Hematopoietic multipotent progenitor cell treated with erythropoietin and hydrocortisone succinate and interleukin-3 and kit ligand, for 17 days (in vitro differentiated cells): Measurements from ENCODE around the gene MEP1A.
"Not testable (repeated sequence)": the region's sequence is repeated elsewhere in the genome, so short reads cannot be mapped to it uniquely, and the experiment has no call there.

Source experiments
- DNase-seq: peaks from one replicate; pipeline ENCODE4 v3.0.0-alpha.2; 2015; ENCODE audit warnings: low spot score

Gene MEP1A, protein sequence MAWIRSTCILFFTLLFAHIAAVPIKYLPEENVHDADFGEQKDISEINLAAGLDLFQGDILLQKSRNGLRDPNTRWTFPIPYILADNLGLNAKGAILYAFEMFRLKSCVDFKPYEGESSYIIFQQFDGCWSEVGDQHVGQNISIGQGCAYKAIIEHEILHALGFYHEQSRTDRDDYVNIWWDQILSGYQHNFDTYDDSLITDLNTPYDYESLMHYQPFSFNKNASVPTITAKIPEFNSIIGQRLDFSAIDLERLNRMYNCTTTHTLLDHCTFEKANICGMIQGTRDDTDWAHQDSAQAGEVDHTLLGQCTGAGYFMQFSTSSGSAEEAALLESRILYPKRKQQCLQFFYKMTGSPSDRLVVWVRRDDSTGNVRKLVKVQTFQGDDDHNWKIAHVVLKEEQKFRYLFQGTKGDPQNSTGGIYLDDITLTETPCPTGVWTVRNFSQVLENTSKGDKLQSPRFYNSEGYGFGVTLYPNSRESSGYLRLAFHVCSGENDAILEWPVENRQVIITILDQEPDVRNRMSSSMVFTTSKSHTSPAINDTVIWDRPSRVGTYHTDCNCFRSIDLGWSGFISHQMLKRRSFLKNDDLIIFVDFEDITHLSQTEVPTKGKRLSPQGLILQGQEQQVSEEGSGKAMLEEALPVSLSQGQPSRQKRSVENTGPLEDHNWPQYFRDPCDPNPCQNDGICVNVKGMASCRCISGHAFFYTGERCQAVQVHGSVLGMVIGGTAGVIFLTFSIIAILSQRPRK

DNA sequence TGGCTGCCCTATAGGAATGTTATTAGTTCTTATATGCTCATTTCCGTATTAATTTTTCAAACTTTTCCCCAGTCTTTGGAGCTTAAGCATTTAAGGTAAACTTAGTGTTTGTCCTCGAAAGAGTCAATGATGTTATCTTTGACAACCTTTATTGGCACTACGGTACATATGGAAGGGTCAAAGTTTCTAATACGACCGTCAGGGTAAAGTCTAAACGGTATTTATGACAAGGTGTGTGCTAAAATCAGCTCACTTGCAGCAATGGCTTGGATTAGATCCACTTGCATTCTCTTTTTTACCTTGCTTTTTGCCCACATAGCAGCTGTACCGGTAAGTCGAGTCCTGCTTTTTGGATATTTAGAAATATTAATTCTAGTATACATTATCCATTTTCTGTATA is at the start of gene MEP1A:
Gene MEP1A (plus strand): TSS at position 252 of the 400 bp plus-strand sequence. CDS start 10 bp downstream, at position 262.
- no peak for DNase-seq

DNA sequence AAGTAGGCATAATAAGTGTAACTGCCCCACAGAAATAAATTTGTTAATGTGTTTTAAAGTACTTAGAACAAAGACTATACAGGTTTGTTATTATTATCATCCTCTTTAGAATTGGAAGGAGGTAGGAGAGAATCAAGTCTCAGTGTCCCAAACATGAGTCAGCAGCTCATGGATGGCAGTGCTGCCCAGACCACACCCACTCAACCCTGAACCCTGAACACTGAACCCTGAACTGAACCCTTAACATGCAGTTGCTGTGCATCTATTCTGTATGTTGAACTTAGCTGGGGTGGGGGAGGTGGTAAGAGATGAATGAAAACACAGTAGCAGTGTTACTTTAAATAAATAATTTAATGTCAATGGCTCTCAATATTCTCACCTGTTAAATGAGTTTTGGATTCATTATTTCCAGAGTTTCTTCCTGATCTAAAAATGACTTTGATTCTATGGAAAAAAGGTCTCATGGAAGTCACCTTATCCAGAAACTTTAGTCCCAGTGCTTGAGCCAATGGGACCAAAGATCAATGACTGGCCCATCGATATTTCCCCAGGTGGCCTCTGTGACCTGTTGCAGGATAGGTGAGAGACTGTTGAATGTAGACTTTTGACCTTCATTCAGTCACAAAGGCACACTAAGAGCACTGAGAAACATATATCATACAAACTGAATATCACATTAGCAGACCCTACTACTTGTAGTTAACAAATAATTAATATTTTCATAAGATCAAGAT is 49.6 kb upstream of the MEP1A start:
- DNase-seq = no peak

DNA sequence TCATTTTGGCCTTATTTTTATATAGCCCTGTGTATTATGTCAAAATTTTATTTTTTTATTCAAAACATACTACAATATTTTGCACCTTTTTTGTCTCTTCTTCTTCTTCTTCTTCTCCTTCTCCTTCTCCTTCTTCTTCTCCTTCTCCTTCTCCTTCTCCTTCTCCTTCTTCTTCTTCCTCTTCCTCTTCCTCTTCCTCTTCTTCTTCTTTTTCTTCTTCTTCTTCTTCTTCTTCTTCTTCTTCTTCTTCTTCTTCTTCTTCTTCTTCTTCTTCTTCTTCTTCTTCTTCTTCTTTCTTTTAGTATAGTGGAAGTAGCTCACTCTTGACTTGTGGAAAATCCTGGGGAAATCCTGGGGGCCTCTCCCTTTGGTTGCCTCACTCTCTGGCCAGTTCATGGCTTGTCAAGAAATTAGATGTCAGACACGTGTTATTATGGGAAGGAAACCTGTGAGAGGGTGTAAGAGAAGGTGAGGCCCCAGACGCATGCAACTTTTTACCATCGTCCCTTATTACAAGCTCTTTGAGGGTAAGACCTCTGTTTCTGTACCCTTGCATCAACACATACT is 48.9 kb upstream of the MEP1A start:
- DNase-seq = not testable (repeated sequence)

DNA sequence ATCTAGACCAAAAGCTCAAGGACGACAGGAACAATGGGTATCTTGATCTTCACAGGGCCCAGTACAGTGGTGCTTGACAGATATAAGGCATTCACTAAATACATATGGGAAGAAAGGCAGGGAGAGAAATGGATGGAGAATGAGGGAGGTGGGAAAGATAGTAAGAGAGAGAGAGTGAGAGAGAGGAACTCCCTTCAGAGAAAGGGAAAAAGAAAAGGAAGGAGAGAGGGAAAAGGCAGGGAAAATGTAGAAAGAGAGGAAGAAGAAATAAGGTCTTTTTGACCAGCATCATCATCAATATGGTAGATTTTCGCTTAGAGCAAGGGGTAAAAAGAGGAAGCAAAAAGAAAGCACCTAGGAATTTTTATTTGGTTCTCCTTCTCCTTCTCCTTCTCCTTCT is 47.2 kb upstream of the MEP1A start:
- DNase-seq = no peak

DNA sequence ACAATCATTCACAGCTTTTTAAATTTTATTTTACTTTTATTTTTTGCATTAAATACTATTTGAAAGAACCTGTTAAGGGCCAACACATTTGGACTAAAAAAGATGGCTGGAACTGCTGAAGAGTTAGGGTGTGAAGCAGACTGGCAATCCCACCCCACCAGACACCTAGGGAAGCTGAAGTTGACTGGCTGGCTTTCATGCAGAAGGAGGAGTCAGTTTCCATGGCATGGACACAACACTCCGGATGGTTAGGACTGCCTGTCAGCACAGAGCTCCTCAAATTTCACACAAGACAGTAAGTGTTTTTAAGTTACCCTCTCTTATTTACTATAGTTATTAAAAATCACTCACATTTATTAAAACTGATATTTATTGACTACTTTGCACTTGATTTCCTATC is 46.5 kb upstream of the MEP1A start, which contains the start of gene ANKRD66:
Gene ANKRD66 (plus strand): TSS at position 238 of the 400 bp plus-strand sequence. CDS start 5,016 bp downstream, outside the sequence.
- no peak for DNase-seq

DNA sequence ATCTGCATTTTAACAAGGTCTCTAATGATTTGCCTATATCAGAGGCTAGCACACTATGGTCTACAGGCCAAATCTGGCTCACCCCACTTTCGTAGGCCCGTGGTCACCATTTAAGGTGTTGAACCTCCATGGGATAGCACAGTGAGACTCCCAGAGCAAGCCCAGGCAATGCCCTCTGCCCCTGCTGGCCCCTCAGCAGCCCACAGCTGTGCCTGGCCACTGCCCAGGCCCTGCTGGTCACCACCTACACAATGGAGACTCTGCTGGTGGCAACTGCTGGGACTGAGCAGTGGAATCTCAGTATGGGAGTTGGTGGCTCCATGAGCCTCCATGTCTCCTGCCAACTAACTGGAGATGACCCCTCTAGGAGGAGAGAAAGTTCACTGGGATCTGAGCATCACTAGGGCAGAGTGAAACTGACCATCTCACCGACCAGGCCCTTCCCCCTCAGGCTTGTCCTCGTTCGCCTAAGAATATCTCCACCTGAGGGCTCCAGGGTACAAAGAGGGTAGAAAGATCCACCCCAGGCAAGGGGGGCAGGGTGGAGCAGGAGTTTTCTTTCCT is 44.2 kb upstream of the MEP1A start:
- DNase-seq = no peak

DNA sequence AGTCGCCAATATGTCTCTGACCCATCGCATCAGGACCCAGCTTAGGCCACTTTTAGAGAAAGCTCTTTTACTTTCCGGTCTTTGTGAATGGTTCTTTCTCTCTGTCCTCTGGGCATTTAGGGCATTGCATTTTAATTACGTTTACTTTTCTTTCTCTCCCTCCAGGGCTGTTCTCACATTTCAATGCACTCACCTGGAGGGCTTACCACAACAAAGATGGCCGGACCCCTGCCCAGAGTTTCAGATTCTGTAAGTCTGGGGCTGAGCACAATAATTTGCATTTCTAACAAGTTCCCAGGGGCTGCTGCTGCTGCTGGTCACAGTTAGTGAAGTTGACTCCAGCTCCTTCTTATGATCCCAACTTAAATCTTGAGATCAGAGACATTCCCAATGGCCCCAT is 43.5 kb upstream of the MEP1A start:
- no peak for DNase-seq

DNA sequence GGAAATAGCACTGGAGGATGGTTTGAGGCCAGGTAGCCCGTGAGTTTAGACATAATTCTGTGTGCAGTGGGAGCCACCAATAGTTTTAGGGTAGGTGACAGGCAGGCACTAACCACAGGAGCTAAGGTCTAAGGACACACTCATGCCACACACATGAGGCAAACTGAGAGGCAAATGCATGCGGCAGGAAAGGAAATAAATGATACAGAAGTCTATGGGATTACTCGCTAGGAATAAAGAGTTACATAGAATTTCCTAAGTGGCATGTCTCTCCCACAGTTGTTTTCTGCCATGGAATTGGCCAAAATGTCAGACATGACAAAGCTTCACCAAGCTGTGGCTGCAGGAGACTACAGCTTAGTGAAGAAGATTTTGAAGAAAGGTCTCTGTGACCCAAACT is 41.5 kb upstream of the MEP1A start:
- DNase-seq = no peak

DNA sequence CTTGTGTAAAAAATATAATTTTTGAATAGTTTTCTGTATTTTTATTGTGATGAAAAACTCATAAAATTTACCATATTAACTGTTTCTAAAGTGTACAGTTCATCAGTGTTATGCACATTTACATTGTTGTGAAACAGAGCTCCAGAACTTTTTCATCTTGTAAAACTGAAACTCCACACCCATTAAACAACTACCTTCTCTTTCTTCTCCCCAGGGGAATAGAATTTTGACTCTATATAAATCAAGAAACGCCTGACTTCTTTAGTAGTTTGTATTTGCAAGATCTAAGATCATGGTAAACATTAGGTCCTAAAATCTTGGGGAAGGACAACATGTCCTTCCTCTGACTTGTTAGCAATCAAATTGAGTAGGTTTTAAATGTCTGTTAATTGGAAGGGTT is 37.3 kb upstream of the MEP1A start:
- DNase-seq = no peak

DNA sequence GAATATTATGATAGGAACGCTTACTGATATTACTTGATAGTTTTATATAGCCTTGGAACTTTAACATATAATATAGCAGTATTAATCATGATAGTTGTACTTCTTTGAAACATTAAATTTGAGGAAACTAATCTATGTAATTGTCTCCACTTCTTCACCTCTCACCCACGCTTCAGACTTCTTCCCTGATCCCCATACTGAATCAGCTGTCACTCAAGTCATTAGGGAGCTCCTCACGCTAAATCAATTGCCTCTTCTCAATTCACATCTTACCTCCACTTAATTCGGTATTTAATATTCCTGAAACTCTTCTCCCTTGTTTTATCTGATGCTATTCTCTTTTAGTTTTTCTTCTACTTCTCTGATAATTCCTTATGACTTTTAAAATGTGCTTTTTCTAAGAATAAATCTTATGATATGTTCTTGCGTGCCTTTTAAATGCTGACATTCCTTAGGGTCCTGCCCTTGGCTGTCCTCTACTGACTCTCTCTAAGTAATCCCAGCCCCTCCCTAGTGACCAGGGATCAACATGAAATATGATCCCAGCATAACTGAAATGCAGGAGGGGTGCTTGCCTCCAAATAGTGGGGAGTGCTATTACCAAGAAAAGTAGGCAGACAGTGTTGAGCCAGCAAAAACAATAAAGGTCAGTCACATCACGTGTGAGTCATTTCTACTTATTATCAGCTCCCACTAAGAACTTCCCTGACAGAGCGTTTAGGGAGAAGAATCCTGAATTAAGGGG is 36.5 kb upstream of the MEP1A start:
- no peak for DNase-seq

DNA sequence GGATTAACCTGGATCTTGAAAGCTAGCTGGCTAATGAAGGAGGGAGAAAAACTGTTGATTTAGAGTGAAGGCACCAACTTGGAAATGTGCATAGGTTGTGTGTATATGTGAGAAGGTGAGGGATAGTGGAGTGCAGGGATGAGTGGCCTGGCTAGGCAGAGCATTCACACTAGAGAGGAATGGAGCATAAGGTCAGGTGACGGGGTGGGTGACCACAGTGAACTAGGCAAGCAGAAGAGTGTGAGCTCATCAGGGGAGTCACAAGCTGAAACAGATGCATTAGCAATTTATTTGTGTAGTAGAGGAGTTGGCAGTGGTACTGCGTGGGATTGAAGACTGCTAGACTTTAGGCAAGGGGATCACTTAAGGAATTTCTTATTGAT is 36.0 kb upstream of the MEP1A start:
- DNase-seq = no peak

DNA sequence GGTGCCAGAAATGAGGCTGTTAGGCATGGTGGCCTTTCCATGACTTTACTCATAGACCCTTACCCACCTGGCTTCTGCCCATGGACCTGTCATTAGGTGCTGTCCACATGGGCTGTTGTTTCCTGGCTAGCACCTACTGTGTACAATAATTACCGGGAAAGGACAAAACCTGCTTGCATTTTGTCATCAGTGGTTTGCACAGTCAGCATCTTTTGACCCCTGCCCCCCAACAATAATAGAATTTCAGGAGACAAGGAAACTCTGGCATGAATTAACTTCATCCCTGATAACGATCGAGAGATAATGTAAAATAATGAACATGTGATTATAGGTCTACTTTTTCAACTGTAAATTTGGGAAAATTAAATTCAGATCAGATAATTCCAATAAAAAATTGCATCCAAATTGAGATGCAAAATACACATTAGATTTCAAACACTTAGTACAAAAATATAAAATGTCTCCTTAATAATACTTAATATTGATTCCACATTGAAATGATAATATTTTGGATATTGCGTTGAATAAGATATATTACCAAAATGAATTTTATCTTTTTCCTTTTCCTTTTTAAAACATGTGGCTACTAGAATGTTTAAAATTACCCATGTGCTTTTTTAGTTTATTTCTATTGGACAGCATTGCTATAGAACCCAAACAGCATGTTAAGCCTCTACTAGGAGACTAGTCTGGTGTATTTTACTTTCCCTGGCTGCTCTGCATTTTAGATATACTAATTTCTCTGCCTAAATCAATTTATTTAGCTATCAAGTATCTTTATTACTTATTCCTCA is 34.0 kb upstream of the MEP1A start:
- no peak for DNase-seq

DNA sequence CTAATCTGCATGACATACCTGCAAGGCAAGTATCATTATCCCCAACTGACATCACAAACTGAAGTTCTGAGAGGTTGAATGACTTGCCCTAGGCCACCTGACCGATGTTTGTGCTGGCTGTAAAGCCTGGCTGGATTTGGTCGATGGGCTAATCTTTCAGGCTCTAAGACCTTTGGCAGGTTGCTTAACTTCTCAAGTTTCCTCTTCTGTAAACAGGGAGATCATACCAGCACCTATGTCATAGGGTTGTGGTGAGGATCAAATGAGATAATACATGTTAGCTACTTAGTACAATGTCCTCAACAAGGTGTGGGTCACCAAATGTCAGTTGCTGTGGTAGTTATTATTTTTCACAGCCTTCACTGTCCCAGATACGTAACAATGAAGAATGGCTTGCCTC is 32.3 kb upstream of the MEP1A start:
- no peak for DNase-seq

DNA sequence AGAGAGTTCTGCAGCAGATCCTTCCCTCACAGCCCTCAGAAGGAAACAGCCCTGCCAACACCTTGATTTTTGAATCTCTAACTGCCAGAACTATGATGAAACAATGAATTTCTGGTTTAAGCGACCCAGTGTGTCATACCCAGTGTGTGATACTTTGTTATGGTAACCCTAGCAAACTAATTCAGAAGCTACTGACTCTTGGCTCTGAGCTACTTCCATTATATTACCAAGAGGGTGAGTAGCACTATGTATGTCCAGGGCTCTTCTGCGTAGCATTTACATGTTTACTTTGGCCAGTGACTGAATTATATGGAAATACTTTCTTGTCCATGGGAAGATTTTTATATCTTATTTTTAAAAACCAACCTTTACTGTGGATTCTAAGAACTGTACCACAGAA is 29.7 kb upstream of the MEP1A start:
- DNase-seq = no peak

DNA sequence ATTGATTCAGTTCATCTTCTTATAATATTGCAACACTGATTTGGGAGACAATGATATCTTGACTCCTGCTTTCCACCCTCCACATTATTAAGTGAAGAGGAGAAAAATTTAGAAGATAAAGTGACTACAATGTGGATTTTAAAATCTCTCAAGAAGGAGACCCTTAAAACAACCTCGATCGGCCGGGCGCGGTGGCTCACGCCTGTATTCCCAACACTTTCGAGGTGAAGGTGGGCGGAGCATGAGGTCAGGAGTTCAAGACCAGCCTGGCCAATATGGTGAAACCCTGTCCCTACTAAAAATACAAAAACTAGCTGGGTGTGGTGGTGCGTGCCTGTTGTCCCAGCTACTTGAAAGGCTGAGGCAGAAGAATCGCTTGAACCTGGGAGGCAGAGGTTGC is 28.9 kb upstream of the MEP1A start:
- not testable (repeated sequence) for DNase-seq

DNA sequence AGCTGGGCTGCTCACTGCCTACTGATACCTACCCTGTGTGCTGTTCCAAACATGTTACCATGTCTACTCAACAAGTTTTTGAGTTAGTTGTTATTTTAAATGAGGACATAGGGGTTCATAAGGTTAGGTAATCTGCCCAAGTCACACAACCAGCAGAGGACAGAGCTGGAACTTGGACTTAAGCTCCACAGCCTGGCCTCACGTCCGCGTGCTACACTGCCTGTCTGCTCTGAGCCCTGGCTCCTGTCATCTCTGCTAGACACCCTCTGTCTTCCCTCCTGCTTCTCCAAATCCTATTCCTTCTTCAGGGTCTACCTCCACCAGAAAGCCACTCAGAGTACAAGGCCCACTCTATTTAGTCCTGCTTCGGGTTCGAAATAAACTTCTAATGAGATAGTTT is 28.2 kb upstream of the MEP1A start:
- no peak for DNase-seq

DNA sequence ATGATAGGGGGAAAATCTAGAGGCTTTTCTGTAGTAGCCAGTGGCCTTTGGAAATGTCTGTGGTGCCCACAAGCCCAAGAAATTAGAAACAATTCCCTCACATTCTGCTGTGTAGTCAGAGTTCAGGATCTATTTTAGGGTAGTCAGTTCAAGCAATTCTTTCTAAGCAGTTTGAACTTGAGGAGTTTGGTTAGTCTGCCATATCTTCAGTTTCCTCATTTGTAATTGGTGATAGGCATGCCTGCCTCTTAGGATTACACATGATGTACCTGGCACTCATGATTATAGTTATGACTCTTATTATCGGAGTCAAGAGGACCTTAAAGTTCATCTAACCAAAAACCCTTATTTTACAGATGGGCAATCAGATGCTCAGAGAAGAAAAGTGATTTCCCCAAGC is 21.2 kb upstream of the MEP1A start:
- DNase-seq = no peak

DNA sequence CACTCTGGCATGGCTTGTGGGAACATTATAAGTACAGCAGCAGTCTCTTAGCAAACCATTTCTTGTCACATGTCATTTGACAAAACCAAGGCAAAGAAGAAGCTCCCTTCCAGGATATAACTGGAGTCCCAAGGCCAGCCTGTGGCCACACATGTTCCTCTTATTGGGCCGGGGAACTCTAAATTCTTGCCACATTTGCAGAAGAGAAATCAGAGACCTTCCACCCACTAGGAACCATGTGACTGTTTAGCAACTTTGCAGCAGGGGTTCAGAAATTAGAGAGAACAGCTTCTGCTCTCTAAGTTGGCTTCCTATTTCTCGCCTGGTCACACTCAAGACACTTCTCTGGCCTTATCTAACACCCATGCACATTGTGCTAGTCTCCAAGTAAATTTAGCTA is 20.4 kb upstream of the MEP1A start:
- DNase-seq = no peak

DNA sequence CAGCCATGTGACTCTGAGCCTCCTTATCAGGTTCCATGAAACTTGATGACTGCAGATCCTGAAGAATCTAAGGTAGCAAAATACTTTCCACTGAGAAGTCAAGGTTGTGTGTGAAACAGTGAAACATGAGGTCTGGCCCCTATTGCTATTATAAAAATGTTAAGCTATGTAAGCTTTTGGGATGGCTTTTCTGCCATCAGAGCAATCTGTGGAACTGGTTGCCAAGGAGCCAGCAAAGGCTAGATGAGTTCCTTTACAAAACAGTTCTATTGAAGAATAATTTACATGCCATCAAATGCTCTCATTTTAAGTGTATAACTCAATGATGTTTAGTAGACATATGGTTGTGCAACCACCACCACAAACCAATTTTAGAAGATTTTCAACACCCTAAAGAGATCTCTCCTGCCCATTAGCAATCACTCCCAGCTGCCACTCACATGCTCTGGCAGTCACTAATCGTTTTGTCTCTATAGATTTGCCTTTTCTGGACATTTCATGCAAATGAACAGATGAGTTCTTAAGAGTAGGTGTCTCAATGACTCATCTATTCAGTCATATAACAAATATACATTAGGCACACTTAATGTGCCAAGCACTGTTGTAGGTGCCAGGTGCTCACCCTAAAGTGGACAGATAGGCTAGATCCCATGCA is 19.9 kb upstream of the MEP1A start:
- DNase-seq = no peak

DNA sequence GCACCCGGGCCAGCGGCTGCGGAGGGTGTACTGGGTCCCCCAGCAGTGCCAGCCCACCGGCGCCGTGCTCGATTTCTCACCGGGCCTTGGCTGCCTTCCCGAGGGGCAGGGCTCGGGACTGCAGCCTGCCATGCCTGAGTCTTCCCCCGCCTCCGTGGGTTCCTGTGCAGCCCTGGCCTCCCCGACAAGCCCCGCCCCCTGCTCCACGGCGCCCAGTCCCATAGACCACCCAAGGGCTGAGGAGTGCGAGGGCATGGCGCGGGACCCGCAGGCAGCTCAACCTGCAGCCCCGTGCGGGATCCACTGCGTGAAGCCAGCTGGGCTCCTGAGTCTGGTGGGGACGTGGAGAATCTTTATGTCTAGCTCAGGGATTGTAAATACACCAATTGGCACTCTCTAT is 18.5 kb upstream of the MEP1A start:
- not testable (repeated sequence) for DNase-seq
